ENCODE data around the gene TSR1. TPM values are rescaled to one million over a fixed set of nuclear protein-coding genes. Genes with fewer than 3 reads are reported as not detected.
A peak's percentile ranks its signal among the peaks of the same experiment; 100 is the strongest.

The TSR1 gene
- total RNA-seq, 1 experiment from 2014 or later, result 70.3 TPM

DNA sequence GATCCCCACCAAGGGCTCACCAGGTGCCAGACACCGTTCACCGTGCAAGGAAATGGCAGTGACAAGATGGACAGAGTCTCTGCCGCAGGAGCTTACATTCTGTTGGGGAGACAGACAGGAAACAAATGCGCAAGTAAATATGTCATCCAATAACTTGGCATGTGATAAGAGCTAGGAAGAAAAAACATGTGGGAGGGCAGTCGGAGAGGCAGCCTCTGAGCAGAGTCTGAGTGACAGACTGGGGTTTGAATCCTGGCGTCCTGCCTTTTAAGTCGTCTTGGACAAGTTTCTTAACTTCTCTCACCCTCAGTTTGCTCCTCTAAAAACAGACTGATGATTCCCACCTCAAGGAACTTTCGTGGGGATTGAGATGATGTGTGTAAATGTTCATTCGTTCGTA is 8.3 kb upstream of the TSR1 start:
- CTCF ChIA-PET, result no interaction called here
- Histone ChIP-seq H2AFZ (ENCODE audit: low read length) (no peak overlapping the region), H3K36me3 (ENCODE audit: low read depth, low read length) (no peaks in the 10 kb centered on the region), H3K9me3 (ENCODE audit: low read length) (no peaks in the 10 kb centered on the region), H3K9me2 (replicated peaks; ENCODE audit: low read length) (no peaks in the 10 kb centered on the region), H3K27me3 (ENCODE audit: low read length) (no peaks in the 10 kb centered on the region), H3K4me2 (ENCODE audit: low read length) (no peak overlapping the region), H3K4me3 (ENCODE audit: low read length) (no peak overlapping the region), H4K20me1 (ENCODE audit: low read length) (no peaks in the 10 kb centered on the region), H3K4me1 (ENCODE audit: insufficient read depth, low read length) (peaks cover 27% of the 10 kb centered on the region), H3F3A (ENCODE audit: low read length, unreplicated experiment) (no peaks in the 10 kb centered on the region), H3K79me2 (ENCODE audit: low read length) (peaks cover 4% of the 10 kb centered on the region; the same call in 1 of the 2 replicates), H3K9ac (ENCODE audit: low read length) (no peak overlapping the region), H3K27ac (ENCODE audit: low read length) (no peak overlapping the region)
- TF ChIP-seq CTCF (conservative IDR thresholded peaks at IDR 0.05; ENCODE audit: low read depth, low read length), result no peak
- TF ChIP-seq EZH2 (IDR thresholded peaks at IDR 0.05; ENCODE audit: low read length, unreplicated experiment), result no peak
- TF ChIP-seq EZH2phosphoT487 (IDR thresholded peaks at IDR 0.05; ENCODE audit: borderline replicate concordance, low read length), result no peak
- POLR2A ChIA-PET (ENCODE audit: unreplicated experiment), result no interaction called here
- DNase-seq (no peak), ATAC-seq (no peak)
- no TSS peak for BruUV-seq (replicated peaks)
- intact Hi-C loops (cut with micrococcal nuclease), result no loop called here

- H3K4me3 ChIP-seq (ENCODE audit: low read length), result no peak overlapping the region
- no peak for TF ChIP-seq CTCF (conservative IDR thresholded peaks at IDR 0.05; ENCODE audit: low read depth, low read length)
- TF ChIP-seq EZH2 (IDR thresholded peaks at IDR 0.05; ENCODE audit: low read length, unreplicated experiment), result no peak
- no peak for TF ChIP-seq EZH2phosphoT487 (IDR thresholded peaks at IDR 0.05; ENCODE audit: borderline replicate concordance, low read length)
- peaks cover 15% of the 10 kb centered on the region for H3K79me2 ChIP-seq (ENCODE audit: low read length)
- H3K9me2 ChIP-seq (replicated peaks; ENCODE audit: low read length), result no peaks in the 10 kb centered on the region
- no peaks in the 10 kb centered on the region for H3K36me3 ChIP-seq (ENCODE audit: low read depth, low read length)
- no peak overlapping the region for H3K4me2 ChIP-seq (ENCODE audit: low read length)
- ChIA-PET CTCF (no interaction called here), POLR2A (ENCODE audit: unreplicated experiment) (no interaction called here)
- H3K9ac ChIP-seq (ENCODE audit: low read length), result no peak overlapping the region
- H3F3A ChIP-seq (ENCODE audit: low read length, unreplicated experiment), result no peaks in the 10 kb centered on the region
- intact Hi-C loops (cut with micrococcal nuclease), result no loop called here
- no peak overlapping the region; the same call in 1 of the 2 replicates for H3K27ac ChIP-seq (ENCODE audit: low read length)
- peaks cover 25% of the 10 kb centered on the region for H3K4me1 ChIP-seq (ENCODE audit: insufficient read depth, low read length)
- BruUV-seq (replicated peaks), result no TSS peak
- H2AFZ ChIP-seq (ENCODE audit: low read length), result no peak overlapping the region
- ATAC-seq, result no peak; the same call in 1 of the 2 replicates
- H3K9me3 ChIP-seq (ENCODE audit: low read length), result no peaks in the 10 kb centered on the region
- peak; percentile 72 for DNase-seq
- no peaks in the 10 kb centered on the region for H4K20me1 ChIP-seq (ENCODE audit: low read length)
- H3K27me3 ChIP-seq (ENCODE audit: low read length), result no peaks in the 10 kb centered on the region
Measured at GRCh38 chr17:2343421-2343820, 7.2 kb upstream of the TSR1 start.

- H3K79me2 ChIP-seq (ENCODE audit: low read length), result peaks cover 60% of the 10 kb centered on the region
Measured at GRCh38 chr17:2338315-2338657, 2.0 kb upstream of the TSR1 start.

More at GRCh38 chr17:2338315-2338657, 2.0 kb upstream of the TSR1 start:
- Histone ChIP-seq H3F3A (ENCODE audit: low read length, unreplicated experiment) (no peaks in the 10 kb centered on the region), H3K9me2 (replicated peaks; ENCODE audit: low read length) (no peaks in the 10 kb centered on the region), H3K9ac (ENCODE audit: low read length) (peak overlapping the region; percentile 100), H3K4me1 (ENCODE audit: insufficient read depth, low read length) (peaks cover 20% of the 10 kb centered on the region), H3K9me3 (ENCODE audit: low read length) (no peaks in the 10 kb centered on the region), H3K27ac (ENCODE audit: low read length) (no peak overlapping the region), H3K4me3 (ENCODE audit: low read length) (peak overlapping the region; percentile 99), H3K4me2 (ENCODE audit: low read length) (peak overlapping the region; percentile 97), H4K20me1 (ENCODE audit: low read length) (0 out of 2 replicates have a peak, but pooled peaks cover 5% of the 10 kb centered on the region), H3K27me3 (ENCODE audit: low read length) (no peaks in the 10 kb centered on the region), H2AFZ (ENCODE audit: low read length) (peak overlapping the region; percentile 85), H3K36me3 (ENCODE audit: low read depth, low read length) (peaks cover 22% of the 10 kb centered on the region)
- ChIA-PET POLR2A (ENCODE audit: unreplicated experiment) (no interaction called here), CTCF (interaction anchor here (0.6 to 3.8 kb wide), 3 partner anchors 11 to 35 kb away, joined by 3 to 26 read pairs (median 4); partner anchors contain the start of genes SMG6 and SRR)
- intact Hi-C loops (cut with micrococcal nuclease), result no loop called here
- no TSS peak for BruUV-seq (replicated peaks)
- no peak for DNase-seq
- TF ChIP-seq EZH2 (IDR thresholded peaks at IDR 0.05; ENCODE audit: low read length, unreplicated experiment), result no peak
- no peak for TF ChIP-seq EZH2phosphoT487 (IDR thresholded peaks at IDR 0.05; ENCODE audit: borderline replicate concordance, low read length)
- TF ChIP-seq CTCF (conservative IDR thresholded peaks at IDR 0.05; ENCODE audit: low read depth, low read length), result no peak
- no peak for ATAC-seq

Measured in PC-3 (cell line).